Activated CD4-positive, alpha-beta T cell treated with anti-CD3 and anti-CD28 coated beads, Interleukin-2, amount 10 ng/mL, durations not matched to agents 24 days and 14 days (primary cell): ENCODE results near the gene TMEM100. TPM values are rescaled to one million over a fixed set of nuclear protein-coding genes. Genes with fewer than 3 reads are reported as not detected.

ENCODE experiments used
- DNase-seq: peaks from one replicate; pipeline ENCODE4 v3.0.0; 2022
- H3K27ac Mint-ChIP-seq: one replicate; pipeline ENCODE4 v1.8.0; 2022; ENCODE audit warnings: mild to moderate bottlenecking, mixed read lengths
- H3K27me3 Mint-ChIP-seq: one replicate; pipeline ENCODE4 v1.8.0; 2022; ENCODE audit warnings: mixed read lengths
- H3K36me3 Mint-ChIP-seq: one replicate; pipeline ENCODE4 v1.8.0; 2022; ENCODE audit warnings: low read depth, mild to moderate bottlenecking, mixed read lengths
- H3K4me1 Mint-ChIP-seq: one replicate; pipeline ENCODE4 v1.8.0; 2021; ENCODE audit warnings: mixed read lengths
- H3K4me3 Mint-ChIP-seq: one replicate; pipeline ENCODE4 v1.8.0; 2022; ENCODE audit warnings: mild to moderate bottlenecking, moderate library complexity, mixed read lengths
- H3K9me3 Mint-ChIP-seq: one replicate; pipeline ENCODE4 v1.8.0; 2021; ENCODE audit warnings: mixed read lengths
- intact Hi-C: fragments of 100-400 bp; cut with micrococcal nuclease; formaldehyde crosslinking; loops from one replicate; pipeline ENCODE4 v1.15.1; 2023
- total RNA-seq: library from RNA; stranded (reverse); gene quantifications from 2 replicates; pipeline ENCODE4 v1.2.3, GENCODE V29; 2022

TMEM100 gene
- total RNA-seq, 1 donor from 2014 or later = not detected

GRCh38 chr17:55699181-55699860 is 23.3 kb downstream of the TMEM100 start:
- Mint-ChIP-seq H3K4me3 (no peak overlapping the region), H3K9me3 (no peaks in the 10 kb centered on the region), H3K27me3 (peaks cover 13% of the 10 kb centered on the region), H3K4me1 (no peaks in the 10 kb centered on the region), H3K36me3 (no peaks in the 10 kb centered on the region), H3K27ac (no peak overlapping the region)
- intact Hi-C loops = no loop called here
- no peak for DNase-seq

- Mint-ChIP-seq H3K27ac (no peak overlapping the region), H3K9me3 (no peaks in the 10 kb centered on the region), H3K27me3 (peaks cover 11% of the 10 kb centered on the region), H3K4me3 (no peak overlapping the region), H3K4me1 (no peaks in the 10 kb centered on the region), H3K36me3 (no peaks in the 10 kb centered on the region)
- intact Hi-C loops = no loop called here
- DNase-seq = no peak
Observed at GRCh38 chr17:55694286-55694910, 28.3 kb downstream of the TMEM100 start.

- intact Hi-C loops = no loop called here
- H3K27me3 Mint-ChIP-seq = peaks cover 11% of the 10 kb centered on the region
- no peaks in the 10 kb centered on the region for H3K36me3 Mint-ChIP-seq
- no peak for DNase-seq
- no peak overlapping the region for H3K4me3 Mint-ChIP-seq
- no peak overlapping the region for H3K27ac Mint-ChIP-seq
- H3K9me3 Mint-ChIP-seq = no peaks in the 10 kb centered on the region
- no peaks in the 10 kb centered on the region for H3K4me1 Mint-ChIP-seq
Observed at GRCh38 chr17:55693254-55694216, 29.1 kb downstream of the TMEM100 start.

DNA sequence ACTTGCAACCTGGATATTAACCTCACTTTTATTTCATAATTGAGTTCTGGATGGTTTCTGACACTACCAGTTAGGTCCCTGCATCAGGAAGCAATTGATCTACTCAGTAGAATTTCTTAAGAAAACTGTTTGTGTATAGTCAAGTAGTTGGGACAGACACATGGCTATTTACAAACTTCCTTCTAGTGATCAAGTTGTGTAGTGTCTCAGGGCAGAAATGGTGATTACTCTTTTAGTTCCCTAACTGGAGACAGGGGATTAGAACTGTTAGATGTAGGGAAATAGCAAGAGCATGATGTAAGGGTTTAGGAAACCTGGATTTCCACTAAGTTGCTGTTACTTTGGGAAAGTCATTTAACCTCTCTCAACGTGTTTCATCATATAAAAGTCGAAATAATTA is 30.4 kb downstream of the TMEM100 start:
- Mint-ChIP-seq H3K9me3 (no peaks in the 10 kb centered on the region), H3K36me3 (no peaks in the 10 kb centered on the region), H3K4me3 (no peak overlapping the region), H3K4me1 (no peaks in the 10 kb centered on the region), H3K27me3 (peaks cover 8% of the 10 kb centered on the region), H3K27ac (no peak overlapping the region)
- intact Hi-C loops = no loop called here
- no peak for DNase-seq

DNA sequence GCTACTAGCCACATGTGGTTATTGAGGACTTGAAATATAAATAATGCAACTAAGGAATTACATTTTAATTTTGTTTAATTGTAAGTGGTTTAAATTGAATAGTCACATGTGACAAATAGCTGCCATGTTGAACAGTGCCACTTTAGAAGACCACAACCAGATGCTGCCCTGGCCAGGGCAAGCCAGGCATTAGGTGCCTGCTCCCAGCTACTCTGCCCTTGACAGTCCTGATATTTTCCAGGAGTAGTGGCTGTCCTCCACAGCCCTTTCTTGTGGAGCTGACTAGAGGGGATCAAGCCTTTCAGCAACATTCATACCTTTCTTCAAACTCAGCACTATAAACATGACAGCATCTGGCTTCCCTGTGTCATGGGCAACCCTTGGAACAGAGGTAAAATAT is 31.0 kb downstream of the TMEM100 start:
- H3K27ac Mint-ChIP-seq = no peak overlapping the region
- H3K4me3 Mint-ChIP-seq = no peak overlapping the region
- no peaks in the 10 kb centered on the region for H3K9me3 Mint-ChIP-seq
- H3K4me1 Mint-ChIP-seq = no peaks in the 10 kb centered on the region
- no peaks in the 10 kb centered on the region for H3K36me3 Mint-ChIP-seq
- intact Hi-C loops = no loop called here
- H3K27me3 Mint-ChIP-seq = peaks cover 8% of the 10 kb centered on the region
- no peak for DNase-seq

DNA sequence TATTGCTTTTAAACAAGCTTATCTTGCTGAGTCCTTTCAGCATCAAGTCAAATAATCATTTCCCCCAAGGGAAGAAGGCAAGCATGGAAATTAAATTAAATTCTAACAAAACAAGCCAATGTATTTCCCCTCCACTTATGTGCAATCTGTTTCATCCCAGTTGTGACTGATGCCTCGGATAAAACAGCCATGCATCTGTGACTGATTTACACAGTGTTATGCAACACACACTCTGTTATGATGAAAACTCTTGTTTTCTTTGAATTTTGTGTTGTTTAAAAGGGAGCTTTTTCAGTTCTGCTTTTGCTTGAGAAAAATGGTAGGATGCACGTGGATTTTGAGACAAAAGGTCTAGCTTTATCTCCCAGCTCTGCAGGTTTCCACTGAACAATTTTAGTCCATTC is 32.6 kb downstream of the TMEM100 start:
- intact Hi-C loops = no loop called here
- H3K4me1 Mint-ChIP-seq = no peaks in the 10 kb centered on the region
- no peak overlapping the region for H3K27ac Mint-ChIP-seq
- DNase-seq = no peak
- H3K27me3 Mint-ChIP-seq = peaks cover 8% of the 10 kb centered on the region
- no peak overlapping the region for H3K4me3 Mint-ChIP-seq
- H3K9me3 Mint-ChIP-seq = no peaks in the 10 kb centered on the region
- no peaks in the 10 kb centered on the region for H3K36me3 Mint-ChIP-seq

DNA sequence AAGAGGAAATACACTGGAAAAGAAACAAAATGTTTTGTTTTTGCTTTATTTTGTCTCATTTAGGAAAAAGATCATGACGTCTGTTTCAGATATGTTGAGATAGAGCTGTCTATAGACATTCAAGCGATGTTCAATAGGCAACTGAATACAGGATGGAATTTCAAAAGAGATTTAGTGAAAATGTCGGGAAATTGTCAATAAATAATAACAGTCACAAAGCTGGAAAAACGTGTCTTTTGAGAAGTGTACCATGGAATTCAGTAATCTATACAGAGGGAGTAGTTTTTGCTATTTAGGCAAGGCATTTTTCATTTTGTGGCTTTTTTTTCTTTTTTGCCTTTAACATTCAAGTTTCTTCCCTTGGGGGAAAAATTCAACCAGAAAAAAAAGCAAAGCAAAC is 33.0 kb downstream of the TMEM100 start:
- H3K9me3 Mint-ChIP-seq = no peaks in the 10 kb centered on the region
- no peak overlapping the region for H3K4me3 Mint-ChIP-seq
- H3K4me1 Mint-ChIP-seq = no peaks in the 10 kb centered on the region
- intact Hi-C loops = no loop called here
- DNase-seq = no peak
- peaks cover 11% of the 10 kb centered on the region for H3K27me3 Mint-ChIP-seq
- H3K36me3 Mint-ChIP-seq = no peaks in the 10 kb centered on the region
- H3K27ac Mint-ChIP-seq = no peak overlapping the region

- Mint-ChIP-seq H3K4me1 (no peaks in the 10 kb centered on the region), H3K27ac (no peak overlapping the region), H3K36me3 (no peaks in the 10 kb centered on the region), H3K9me3 (no peaks in the 10 kb centered on the region), H3K4me3 (no peak overlapping the region), H3K27me3 (peaks cover 12% of the 10 kb centered on the region)
- no peak for DNase-seq
- intact Hi-C loops = no loop called here
Observed at GRCh38 chr17:55688057-55688456, 34.6 kb downstream of the TMEM100 start.

DNA sequence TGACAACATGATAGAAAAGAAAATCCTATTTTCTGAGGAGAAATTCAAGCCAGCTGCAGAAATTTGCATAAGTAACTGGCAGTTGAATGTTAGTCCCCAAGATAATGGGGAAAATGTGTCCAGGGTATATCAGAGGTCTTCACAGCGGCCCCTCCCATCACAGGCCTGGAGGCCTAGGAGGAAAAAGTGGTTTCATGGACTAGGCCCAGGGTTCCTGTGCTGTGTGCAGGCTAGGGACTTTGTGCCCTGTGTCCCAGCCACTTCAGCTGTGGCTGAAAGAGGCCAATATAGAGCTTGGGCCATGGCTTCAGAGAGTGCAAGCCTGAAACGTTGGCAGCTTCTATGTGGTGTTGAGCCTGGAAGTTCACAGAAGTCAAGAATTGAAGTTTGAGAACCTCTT is 35.6 kb downstream of the TMEM100 start:
- no peak for DNase-seq
- Mint-ChIP-seq H3K36me3 (no peaks in the 10 kb centered on the region), H3K27ac (no peak overlapping the region), H3K4me1 (no peaks in the 10 kb centered on the region), H3K9me3 (no peaks in the 10 kb centered on the region), H3K4me3 (no peak overlapping the region), H3K27me3 (peaks cover 14% of the 10 kb centered on the region)
- intact Hi-C loops = no loop called here

DNA sequence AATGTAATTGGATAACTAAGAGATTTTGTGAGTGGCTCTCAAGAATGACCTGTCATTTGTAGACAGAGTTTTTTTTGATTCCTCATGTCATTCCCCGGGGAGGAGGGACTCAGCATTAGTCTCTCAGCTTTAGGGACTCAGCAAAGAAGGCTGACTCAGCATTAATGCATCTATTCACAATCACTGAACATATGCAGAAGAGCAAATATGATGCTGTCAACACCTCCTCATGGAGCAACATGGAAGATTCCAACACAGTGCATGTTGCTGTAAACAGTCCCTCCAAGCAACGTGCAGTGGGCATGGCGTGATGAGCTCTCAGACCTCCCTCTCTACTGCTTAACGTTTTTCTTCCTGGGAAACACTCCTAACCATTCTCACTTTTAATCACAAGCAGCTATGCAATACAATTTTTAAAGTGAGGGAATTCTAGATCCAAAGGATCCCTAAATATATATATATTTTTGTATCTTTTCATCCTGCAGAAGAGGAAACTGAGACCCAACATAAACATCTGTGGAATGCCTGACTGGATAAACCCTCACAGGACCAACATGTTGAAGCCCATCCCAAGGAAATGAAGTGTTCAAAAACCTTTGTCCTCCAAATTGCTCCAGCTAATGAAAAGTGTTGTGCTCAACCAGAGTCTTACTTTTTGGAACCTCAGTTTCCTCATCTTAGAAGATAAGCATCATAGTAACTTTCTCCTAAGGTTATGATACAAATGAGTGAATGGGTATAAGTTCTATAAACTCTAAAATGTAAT is 38.9 kb downstream of the TMEM100 start:
- H3K27ac Mint-ChIP-seq = no peak overlapping the region
- H3K27me3 Mint-ChIP-seq = peaks cover 15% of the 10 kb centered on the region
- intact Hi-C loops = no loop called here
- no peak overlapping the region for H3K4me3 Mint-ChIP-seq
- H3K36me3 Mint-ChIP-seq = no peaks in the 10 kb centered on the region
- no peaks in the 10 kb centered on the region for H3K4me1 Mint-ChIP-seq
- H3K9me3 Mint-ChIP-seq = no peaks in the 10 kb centered on the region
- no peak for DNase-seq

GRCh38 chr17:55681342-55681700 is 41.3 kb downstream of the TMEM100 start:
- Mint-ChIP-seq H3K4me3 (no peak overlapping the region), H3K27me3 (peaks cover 21% of the 10 kb centered on the region), H3K9me3 (no peaks in the 10 kb centered on the region), H3K4me1 (no peaks in the 10 kb centered on the region), H3K27ac (no peak overlapping the region), H3K36me3 (no peaks in the 10 kb centered on the region)
- DNase-seq = no peak
- intact Hi-C loops = no loop called here

DNA sequence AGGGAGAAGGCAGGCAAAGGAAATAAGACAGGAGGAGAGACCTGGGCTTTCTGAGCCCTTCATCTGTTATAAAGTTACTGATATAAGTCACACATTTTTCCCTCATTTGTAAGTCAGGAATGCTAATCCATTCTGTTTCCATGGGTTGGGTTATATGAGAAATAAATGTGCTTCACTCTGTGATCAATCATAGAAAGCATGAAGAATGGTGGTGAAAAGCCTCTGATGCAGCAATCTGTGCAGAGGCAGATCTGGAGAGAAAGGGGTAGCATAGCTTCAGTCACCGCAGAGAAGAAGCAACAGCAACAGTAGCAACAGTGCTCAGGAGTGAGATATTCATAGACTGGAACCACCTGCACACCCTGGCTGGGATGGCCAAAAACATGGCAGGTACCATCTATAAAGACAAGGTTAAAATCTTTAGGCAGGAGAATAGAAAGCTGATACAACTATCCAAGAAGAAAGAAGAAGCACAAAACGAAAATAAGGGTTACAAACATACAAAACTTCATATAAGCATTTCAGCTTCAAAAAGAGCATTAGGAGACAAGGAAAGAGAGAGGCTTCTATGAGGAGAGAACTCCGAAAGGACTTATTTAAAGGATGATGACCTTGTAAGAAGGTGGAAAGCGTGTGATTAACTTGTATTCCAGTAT is 41.9 kb downstream of the TMEM100 start:
- no peaks in the 10 kb centered on the region for H3K9me3 Mint-ChIP-seq
- H3K27me3 Mint-ChIP-seq = peaks cover 21% of the 10 kb centered on the region
- H3K4me3 Mint-ChIP-seq = no peak overlapping the region
- H3K4me1 Mint-ChIP-seq = no peaks in the 10 kb centered on the region
- no peak for DNase-seq
- no peak overlapping the region for H3K27ac Mint-ChIP-seq
- no peaks in the 10 kb centered on the region for H3K36me3 Mint-ChIP-seq
- intact Hi-C loops = no loop called here

DNA sequence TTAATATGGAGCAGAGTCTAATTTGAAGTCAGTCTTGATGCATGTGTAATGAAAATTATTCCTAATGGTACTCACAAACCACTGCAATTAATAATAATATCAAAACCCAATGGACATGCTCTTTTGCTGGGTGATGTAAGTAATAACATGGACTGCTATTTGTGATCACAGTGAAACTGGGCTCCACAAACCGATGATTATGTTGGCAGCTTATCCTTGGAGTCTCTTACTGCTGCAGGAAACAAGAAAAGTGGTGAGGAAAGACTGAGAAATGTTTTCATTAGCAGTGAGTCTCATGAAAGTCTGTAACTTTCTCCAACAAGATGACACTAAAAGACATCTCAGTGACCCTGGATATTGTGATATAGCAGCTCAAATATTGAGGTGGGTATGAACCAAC is 45.2 kb downstream of the TMEM100 start:
- Mint-ChIP-seq H3K4me3 (no peak overlapping the region), H3K36me3 (no peaks in the 10 kb centered on the region), H3K27ac (no peak overlapping the region), H3K27me3 (peaks cover 11% of the 10 kb centered on the region), H3K9me3 (peaks cover 4% of the 10 kb centered on the region), H3K4me1 (no peaks in the 10 kb centered on the region)
- DNase-seq = no peak
- intact Hi-C loops = no loop called here
